Left hindlimb (tissue), 1 donor: ENCODE results near the gene STIL.
"Not testable (repeated sequence)": the region's sequence is repeated elsewhere in the genome, so short reads cannot be mapped to it uniquely, and the experiment has no call there.

Experiments
- DNase-seq: peaks from one replicate; pipeline ENCODE4 v3.0.0-alpha.2; 2018

Gene STIL

DNA sequence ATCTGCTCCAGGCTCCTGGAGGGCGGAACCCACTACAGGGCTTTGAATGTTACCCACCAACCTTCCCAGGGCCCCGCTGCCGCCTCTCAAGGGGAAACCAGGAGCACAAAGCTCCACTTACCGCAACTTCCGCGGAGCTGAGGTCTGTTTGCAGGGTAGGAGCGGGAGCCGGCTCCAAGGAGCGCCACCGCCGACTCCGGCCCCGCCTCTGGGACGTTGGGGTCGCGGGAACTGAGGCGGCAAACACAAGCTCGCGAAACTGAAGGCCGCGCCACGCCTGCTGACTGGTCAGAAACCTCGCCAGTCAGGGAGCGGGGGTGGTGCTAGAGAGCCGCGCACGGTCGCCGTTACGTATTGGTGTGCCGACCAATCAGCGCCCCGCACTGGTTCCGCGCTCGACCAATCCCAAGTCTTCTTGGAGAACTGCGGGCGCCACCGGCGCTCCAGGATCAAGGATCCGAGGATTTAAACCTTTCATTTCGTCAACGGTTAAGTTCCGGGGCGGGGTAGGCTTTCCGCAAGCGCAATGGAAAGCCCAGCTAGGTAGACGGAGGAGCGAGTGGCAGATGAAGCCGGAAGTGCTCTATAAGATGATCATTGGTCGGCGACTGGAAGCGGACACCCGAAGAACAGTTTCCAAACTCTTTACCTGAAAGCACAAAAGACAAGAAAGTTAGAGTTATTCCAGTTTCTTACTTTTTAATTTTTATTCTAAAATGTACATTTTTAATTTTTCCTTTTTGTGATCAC is at the start of gene STIL:
Gene STIL, minus strand, starts transcription at position 233 of the 750 bp plus-strand sequence. CDS start 3,828 bp downstream, outside the sequence.
- DNase-seq = peak; percentile 99

DNA sequence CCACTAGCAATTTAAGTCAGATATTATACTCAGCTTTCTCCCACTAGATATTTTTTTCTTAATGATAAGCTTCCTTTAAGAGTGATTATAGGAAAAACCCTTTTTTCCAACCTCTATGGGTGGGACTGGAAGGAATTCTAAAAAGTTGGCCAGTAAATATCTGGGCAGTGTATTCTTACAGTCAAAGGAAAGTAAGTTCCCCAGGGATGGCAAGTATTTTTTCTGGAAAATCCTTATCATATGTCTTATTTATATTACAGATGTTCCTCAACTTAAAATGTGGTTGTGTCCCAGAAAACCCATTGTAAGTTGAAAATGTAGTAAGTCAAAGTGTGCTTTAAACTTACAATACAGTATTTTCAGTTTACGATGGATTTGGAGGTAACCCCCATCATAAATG is 48.9 kb upstream of the STIL start:
- DNase-seq = no peak

DNA sequence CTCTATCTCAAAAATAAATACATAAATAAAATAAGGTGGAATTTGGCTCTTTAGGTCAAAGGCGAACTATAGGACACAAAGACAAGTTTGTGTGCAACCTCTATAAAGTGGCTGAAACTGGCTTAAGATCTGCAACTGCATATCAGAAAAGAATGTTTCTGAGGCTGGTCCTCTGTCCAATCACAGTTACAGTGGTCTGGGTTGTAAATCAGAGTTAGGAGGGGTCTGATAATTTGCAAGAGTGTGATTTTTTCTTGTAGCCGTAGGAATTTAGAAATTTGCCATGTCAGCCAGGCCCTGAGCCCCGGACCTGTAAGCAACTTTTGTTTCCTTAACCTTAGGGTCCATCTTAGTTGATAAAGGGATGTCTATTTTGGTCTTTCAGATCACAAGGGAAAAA is 47.4 kb upstream of the STIL start:
- no peak for DNase-seq

DNA sequence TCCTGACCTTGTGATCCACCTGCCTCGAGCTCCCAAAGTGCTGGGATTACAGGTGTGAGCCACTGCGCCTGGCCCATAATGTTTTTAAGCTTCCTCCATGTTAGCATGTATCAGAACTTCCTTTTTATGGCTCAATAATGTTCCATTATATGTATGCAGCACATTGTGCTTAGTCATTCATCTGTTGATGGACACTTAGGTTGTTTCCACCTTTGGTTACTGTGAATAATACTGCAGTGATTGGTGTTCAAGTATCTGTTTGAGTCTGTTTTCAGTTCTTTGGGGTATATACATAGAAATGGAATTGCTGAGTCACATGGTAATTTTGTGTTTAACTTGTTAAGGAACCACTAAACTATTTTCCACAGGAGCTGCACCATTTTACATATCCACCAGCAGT is 37.4 kb upstream of the STIL start:
- DNase-seq = no peak

DNA sequence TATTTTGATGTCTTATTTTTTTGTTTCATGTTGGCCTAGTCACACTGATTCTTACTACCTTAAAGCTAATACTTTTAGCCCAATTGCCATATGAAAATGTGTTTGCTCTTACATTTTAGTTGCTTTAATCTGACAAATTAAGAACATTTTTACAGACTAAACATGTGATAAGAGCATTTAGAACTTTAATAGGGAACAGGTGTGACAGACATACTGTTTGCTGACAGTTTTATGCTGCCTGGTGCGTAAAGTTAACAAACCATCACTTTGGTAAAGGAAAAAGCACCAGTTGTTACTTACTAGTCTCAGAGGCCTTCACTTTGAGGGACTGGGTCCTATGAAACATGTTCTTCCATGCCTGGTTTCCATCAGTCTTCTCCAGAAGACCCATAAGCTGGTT is 34.3 kb upstream of the STIL start:
- DNase-seq = no peak

DNA sequence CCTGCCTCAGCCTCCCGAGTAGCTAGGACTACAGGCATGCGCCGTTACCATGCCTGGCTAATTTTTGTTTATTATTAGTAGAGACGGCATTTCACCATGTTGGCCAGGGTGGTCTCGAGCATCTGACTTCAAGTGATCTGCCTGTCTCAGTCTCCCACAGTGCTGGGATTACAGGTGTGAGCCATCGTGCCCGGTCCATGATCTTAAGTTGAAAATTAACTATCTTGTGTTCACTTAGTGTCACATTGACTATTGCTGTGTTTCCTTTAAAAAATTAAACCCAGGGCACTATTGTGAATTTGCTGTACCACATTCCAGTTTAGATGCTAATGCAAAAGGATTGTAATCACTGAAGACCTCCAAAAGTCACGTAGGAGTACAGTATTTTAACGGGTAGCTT is 33.8 kb upstream of the STIL start:
- DNase-seq = no peak

DNA sequence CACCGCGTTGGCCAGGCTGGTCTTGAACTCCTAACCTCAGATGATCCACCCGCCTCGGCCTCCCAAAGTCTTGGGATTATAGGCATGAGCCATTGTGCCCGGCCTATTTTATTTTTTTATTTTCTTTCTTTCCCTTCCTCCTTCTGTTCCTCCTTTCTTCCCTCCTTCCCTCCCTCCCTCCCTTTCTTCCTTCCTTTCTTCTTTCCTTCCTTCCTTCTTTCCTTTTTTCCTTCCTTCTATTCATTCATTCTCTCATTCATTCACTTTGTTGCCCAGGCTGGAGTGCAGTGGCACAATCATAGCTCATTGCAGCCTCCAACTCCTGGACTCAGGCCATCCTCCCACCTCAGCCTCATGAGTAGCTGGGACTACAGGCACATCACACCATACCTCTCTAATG is 33.0 kb upstream of the STIL start:
- not testable (repeated sequence) for DNase-seq

DNA sequence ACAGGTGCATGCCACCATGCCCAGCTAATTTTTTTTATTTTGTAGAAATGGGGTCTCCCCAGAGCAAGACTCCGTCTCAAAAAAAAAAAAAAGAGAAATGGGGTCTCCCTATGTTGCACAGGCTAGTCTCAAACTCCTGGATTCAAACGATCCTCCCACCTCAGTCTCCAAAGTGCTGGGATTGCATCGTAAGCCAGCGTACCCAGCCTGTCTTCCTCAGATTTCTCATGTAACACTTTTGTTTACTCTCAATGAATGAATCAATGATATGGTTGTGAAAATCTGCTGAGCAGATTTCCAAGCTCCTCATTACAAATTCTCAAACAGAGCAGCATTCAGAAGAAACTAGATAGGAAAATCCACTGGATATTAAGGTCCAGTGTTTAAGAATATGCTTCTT is 26.3 kb upstream of the STIL start:
- no peak for DNase-seq

DNA sequence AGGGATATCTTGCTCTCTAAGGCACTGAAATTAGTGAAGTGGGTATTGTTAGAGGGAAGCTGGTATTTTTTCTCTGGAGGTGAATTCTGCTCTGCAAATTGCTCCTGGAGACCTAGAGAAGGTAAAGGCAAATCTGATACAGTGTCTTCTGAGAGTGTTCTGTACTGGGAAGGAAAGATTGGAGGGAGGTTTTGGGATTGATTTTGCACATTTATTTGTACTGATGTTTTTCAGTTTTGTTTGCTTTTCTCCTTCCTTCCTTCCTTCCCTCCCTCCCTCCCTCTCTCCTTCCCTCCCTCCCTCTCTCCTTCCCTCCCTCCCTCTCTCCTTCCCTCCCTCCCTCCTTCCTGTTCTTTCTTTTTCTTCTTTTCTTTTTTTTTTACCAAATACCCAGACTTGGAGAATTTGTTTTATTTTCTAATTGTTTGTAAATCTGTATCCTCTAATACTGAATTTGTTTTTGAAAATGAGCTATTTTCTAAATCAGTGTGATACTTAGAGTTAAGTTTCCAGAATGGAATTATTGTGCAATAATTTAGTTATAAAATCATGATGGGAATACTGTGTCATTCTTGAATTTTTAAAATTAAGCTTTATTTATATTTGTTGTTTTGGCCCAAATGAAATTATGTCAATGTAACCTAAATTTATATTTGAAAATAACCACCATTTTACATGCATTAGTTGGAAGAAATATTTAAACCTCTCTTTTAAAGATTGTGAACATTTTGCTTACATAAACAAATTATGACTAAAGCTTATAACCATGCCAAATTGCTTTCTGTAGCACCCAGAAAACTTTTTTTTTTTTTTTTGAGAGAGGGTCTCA is 24.5 kb upstream of the STIL start:
- no peak for DNase-seq

DNA sequence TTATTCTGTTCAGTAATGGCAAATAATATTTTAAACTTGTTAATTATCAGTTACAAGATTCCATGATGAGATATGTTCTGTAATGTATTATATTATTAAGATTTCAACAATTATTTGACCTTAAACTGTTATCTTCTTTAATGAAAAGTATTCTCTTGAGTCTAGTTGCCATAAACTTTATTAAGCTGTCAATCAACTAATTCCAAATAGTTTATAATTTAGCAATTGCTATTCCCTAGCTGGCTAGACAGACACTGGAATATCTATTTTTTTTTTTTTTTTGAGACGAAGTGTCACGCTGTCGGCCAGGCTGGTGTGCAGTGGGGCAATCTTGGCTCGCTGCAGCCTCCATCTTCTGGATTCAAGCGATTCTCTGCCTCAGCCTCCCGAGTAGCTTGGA is 23.4 kb upstream of the STIL start:
- DNase-seq = no peak

DNA sequence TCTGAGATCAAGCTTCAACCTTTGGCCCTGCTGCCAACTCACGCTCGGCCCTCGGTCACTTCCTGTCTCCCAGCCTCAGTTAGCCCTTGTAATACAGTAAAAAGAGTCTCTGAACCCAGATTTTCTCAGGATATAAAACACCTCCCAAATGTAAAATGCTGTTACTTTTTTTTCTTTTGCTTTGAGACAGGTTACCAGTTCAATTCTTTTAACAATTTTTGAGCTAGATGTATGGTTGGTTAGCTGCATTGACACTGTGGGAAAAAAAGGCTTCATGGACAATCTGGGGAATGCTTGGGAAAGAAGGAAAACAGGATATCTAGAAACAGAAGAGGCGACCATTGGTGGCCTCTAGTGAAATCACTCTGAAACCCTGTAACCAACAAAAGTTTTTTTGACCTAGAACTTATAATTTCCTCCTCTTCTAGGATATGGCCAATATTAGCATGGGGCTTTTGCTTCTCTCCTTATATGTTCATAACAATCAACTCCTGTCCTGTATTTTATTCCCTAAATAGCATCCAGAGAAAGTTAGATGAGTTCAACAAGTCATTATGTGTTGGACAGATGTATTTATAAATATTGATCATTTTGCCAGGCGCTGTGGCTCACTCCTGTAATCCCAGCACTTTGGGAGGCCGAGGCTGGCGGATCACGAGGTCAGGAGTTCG is 21.0 kb upstream of the STIL start:
- no peak for DNase-seq

DNA sequence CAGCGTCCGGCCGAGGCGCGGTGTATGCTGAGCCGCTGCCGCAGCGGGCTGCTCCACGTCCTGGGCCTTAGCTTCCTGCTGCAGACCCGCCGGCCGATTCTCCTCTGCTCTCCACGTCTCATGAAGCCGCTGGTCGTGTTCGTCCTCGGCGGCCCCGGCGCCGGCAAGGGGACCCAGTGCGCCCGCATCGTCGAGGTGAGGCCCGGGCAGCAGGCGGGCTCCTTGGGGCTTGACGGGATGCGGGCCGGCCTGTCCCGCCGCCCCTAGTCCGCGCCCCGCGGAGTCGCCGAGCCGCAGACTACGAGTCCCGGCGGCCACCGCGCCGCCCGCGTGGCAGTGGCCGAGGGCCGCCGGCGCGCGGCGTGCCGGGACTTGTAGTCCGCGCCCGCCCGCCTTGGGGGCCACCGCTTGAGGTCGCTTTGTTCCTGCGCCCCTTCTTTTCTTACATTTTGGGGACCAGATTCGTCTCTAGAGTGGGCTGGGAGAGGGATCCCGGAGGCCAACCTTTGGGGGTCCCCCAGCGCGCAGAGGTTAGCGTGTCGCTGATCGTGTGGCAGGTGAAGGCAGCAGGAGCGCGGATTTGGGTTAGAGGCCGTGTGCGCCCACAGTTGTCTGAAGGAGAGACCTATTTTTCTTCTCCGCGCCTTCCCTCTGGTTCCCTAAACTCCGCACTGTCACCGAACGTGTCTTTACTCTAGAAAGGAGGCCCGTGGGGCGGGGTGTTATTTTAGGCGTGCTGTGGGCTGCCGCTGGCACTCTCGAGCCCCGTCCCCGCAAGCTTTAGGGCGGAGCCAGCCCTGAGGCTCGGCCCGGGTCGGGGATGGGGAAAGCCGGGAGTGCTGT is 20.2 kb upstream of the STIL start:
- peak; percentile 83 for DNase-seq

DNA sequence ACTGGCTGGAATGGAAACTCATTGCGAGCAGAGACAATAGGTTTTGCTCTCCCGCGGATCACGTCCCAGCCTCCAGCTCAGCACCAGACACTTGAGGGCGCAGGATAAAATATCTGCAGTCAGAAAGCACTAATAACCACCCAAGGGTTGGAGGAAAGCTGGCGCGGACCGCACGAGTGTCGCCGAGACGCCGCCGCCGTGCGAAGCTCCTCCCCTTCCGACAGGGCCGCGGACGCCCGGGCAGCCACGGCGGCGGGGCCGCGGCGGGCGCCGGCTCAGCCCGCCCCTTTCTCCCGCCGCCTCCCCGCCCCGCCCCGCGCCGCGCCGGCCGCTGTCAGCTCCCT is 19.6 kb upstream of the STIL start, which contains the start of gene CMPK1:
Gene CMPK1, plus strand, starts transcription at position 213 of the 344 bp plus-strand sequence. CDS start 156 bp downstream, outside the sequence.
- peak; percentile 88 for DNase-seq

DNA sequence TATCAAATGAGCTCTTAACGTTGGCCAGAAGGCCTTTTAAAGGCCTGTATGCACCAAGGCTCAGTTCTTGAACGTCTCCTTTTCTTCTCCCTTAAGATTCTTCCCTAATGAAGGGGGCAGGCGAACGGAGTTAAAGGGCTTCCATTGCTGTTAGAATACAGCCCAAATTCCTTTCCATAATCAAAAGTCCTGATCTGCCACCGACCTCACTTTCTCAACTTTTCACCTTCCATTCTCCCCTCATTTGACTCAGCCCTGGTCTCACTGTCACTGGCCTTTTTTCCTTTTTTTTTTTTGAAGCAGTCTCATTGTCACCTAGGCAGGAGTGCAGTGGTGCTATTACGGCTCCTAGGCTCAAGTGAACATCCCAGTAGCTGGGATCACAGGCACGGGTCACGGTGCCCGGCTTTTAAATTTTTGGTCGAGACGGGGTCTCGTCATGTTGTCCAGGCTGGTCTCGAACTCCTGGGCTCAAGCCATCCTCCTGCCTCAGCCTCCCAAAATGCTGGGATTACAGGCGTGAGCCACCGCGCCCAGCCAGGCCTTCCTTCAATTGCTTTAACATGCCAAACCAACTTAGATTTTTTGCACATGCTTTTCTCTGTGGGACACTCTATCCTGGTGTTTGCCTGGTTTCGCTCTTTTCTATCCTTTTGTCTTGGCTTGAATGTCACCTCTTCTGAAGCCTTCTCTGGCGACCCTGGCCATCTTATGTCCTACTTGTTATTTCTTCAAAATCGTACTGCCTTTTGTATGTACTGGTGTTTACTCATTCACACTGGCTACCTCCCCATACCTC is 19.0 kb upstream of the STIL start:
- no peak for DNase-seq

DNA sequence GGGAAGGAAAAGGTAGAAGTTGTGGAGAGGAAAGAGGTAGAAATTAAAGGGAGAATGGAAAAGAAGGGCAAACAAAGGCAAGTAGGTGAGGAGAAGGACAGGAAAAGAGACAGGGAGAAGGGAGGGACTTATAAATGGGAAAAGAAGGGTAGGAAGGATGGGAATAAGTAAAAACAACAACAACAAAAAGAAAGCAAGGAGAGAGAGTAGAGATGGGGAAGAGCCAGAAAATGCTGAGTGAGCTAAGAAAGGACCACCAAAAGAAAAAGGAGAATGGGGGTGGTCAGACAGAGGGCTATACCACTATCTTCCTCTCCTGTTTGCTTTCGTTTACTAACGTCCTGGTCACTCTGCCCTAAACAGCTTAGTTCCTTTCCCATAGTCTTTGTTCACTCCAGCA is 17.9 kb upstream of the STIL start:
- no peak for DNase-seq

DNA sequence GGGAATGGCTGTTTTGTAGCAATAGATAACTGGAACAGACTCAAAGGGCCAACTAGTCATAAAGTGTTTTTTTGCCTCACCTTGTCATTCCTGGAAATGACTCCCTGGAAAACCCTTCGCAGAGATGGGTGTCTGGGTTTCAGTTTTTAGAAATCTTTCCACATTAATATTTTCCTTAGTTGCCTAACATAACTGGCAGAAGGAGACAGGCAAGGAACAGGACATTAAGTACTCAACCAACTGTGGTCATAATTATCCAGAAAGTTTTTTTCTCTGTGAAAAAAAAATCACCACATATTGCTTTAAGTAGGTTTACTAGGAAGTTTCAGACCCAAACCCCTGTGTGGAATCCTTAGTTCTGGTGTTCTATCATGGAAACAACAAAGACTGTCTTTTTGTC is 16.3 kb upstream of the STIL start:
- no peak for DNase-seq

DNA sequence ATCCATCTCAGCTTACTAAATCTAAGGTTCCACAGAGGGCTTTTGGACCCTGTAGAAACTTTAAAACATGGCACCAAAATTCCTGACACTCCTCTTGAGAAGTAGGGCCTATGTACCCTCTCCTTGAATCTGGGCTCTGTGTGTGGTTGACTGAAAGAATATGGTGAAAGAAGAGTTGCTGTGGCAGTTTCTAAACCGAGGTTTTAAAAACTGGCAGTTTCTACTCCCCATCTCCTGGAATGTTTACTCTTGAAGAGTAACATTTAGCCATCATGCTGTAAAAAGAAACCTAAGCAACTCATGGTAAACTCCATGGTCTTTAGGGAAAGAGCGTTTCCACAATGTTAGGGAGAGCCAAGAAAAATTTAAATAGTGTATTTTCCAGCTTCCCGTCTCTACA is 15.0 kb upstream of the STIL start:
- DNase-seq = no peak

DNA sequence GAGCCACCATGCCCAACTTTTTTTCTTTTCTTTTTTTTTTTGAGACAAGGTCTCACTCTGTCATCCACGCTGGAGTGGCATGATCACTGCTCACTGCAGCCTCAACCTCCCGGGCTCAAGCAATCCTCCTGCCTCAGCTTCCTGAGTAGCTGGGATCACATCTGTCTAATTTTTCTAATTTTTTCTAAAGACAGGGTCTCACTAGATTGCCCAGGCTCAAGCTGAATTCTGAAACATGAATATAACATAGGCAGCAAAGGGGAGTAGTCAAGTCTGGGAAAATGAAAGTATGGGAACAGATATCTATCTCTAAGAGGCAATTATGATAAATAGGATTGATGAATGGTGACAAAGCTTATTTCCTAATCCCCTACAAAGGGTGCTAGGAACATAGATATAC is 12.3 kb upstream of the STIL start:
- no peak for DNase-seq

DNA sequence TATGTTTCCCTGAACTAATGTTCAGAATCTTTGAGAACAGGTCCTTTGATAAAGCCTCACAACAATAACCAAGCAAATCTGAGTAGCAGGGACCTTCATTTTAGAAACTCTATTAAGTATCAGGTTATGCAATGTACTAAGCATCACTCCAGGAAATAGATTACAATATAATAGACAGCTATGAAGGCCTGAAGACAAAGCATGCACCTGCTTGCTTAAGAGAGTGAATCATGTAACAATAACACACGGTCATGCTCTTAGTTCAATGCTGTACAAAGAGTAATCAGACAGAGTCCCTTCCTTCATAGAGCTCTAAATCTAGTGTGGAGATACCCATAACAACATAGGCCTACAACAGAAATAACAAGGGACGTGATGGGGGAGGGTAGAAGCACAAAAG is 11.6 kb upstream of the STIL start:
- DNase-seq = no peak

DNA sequence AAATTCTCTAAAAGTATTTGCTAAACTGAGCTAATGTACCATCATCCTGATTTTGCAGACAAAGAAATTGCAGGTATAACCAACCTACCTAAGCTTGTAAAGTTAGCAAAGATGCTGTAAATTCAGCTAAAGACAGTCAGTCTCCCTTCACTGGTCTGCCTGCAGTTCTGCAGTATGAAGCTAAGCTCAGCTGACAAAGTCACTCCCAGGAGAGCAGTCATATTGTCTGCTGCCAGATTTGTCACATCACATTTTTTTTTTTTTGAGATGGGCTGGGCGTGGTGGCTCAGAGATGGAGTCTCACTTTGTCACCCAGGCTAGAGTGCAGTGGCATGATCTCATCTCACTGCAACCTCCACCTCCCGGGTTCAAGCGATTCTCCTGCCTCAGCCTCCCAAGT is 10.7 kb upstream of the STIL start:
- DNase-seq = no peak

DNA sequence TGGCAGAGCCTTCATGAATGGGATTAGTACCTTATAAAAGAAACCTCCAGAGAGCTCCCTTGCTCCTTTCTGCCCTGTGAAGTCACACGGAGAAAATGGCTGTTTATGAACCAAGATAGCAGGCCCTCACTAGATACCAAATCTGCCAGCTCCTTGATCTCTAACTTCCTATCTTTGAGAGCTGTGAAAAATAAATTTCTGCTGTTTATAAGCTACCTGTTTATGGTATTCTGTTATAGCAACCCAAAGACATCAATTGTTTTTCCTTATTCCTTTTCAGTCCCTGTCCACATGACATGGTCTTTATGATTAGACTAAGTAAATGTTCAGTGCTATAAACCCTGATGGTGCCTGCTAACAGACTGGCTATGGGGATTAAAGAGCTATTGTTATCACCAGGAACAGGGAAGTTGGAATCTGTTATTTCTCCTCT is 9.7 kb upstream of the STIL start:
- no peak for DNase-seq

DNA sequence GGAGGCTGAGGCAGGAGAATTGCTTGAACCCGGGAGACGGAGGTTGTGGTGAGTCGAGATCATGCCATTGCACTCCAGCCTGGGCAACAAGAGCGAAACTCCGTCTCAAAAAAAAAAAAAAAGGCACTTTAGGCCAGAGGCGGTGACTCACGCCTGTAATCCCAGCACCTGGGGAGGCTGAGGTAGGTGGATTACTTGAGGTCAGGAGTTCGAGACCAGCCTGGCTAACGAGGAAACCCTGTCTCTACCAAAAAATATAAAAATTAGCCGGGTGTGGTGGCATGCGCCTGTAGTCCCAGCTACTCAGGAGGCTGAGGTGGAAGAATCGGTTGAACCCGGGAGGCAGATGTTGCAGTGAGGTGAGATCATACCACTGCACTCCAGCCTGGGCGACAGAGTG is 6.0 kb upstream of the STIL start:
- not testable (repeated sequence) for DNase-seq
